ENCODE data around the gene RGMA. TPM values are rescaled to one million over a fixed set of nuclear protein-coding genes. Genes with fewer than 3 reads are reported as not detected.

RGMA gene
- total RNA-seq, 2 donors from 2014 or later: 37.7 to 67.1 TPM

- H3K4me1 ChIP-seq (ENCODE audit: control insufficient read depth, insufficient read depth, low read length): peaks cover 10% of the 10 kb centered on the region
- H3K27me3 ChIP-seq (ENCODE audit: control insufficient read depth, insufficient read depth, low read length, poor library complexity, severe bottlenecking): peaks cover 11% of the 10 kb centered on the region
- H3K36me3 ChIP-seq (ENCODE audit: control insufficient read depth, insufficient read depth, low read length): peaks cover 21% of the 10 kb centered on the region
- TF ChIP-seq CTCF (conservative IDR thresholded peaks at IDR 0.05): peak; percentile 97
- no peaks in the 10 kb centered on the region for H3K9me3 ChIP-seq (ENCODE audit: control insufficient read depth, low read length)
- peaks cover 24% of the 10 kb centered on the region for H3K36me3 Mint-ChIP-seq (ENCODE audit: low read depth)
- H3K27ac ChIP-seq (ENCODE audit: low read depth, low read length): no peak overlapping the region
- 3% methylated on average over 5 to 14 of the region's 14 CpGs for WGBS, 2 experiments (ENCODE audit: insufficient coverage in 1 of 2, insufficient read length in 1 of 2)
- H3K4me3 Mint-ChIP-seq: peak overlapping the region; percentile 74
- no peaks in the 10 kb centered on the region for H3K9me3 Mint-ChIP-seq
- H3K4me1 Mint-ChIP-seq: peaks cover 38% of the 10 kb centered on the region
- peak; percentile 94 for DNase-seq
- peak overlapping the region; percentile 89 for H3K4me3 ChIP-seq (ENCODE audit: low read length)
- peak overlapping the region; percentile 19 for H3K9ac ChIP-seq (ENCODE audit: extremely low read depth, low read length, poor library complexity, severe bottlenecking)
- H3K27ac Mint-ChIP-seq: peak overlapping the region; percentile 59
- H3K27me3 Mint-ChIP-seq (ENCODE audit: insufficient read depth): peaks cover 42% of the 10 kb centered on the region
Measured at GRCh38 chr15:93087825-93088199, 1.2 kb downstream of the RGMA start.

GRCh38 chr15:93086791-93087190, 2.2 kb downstream of the RGMA start:
- Histone ChIP-seq H3K4me1 (ENCODE audit: control insufficient read depth, insufficient read depth, low read length) (peaks cover 10% of the 10 kb centered on the region), H3K9me3 (ENCODE audit: control insufficient read depth, low read length) (no peaks in the 10 kb centered on the region), H3K9ac (ENCODE audit: extremely low read depth, low read length, poor library complexity, severe bottlenecking) (no peak overlapping the region), H3K36me3 (ENCODE audit: control insufficient read depth, insufficient read depth, low read length) (peaks cover 24% of the 10 kb centered on the region), H3K27me3 (ENCODE audit: control insufficient read depth, insufficient read depth, low read length, poor library complexity, severe bottlenecking) (peaks cover 11% of the 10 kb centered on the region), H3K27ac (ENCODE audit: low read depth, low read length) (no peak overlapping the region), H3K4me3 (ENCODE audit: low read length) (peak overlapping the region; percentile 89)
- Mint-ChIP-seq H3K4me3 (peak overlapping the region; percentile 74), H3K4me1 (peaks cover 40% of the 10 kb centered on the region), H3K36me3 (ENCODE audit: low read depth) (peaks cover 27% of the 10 kb centered on the region), H3K27ac (no peak overlapping the region), H3K9me3 (no peaks in the 10 kb centered on the region), H3K27me3 (ENCODE audit: insufficient read depth) (peaks cover 44% of the 10 kb centered on the region)
- DNase-seq: no peak
- WGBS, 2 experiments (ENCODE audit: insufficient coverage in 1 of 2, insufficient read length in 1 of 2): 80% methylated on average over 2 of the region's 2 CpGs; no CpG with 5 or more reads in 1 of the 2 experiments
- TF ChIP-seq CTCF (conservative IDR thresholded peaks at IDR 0.05): no peak

- no peak for TF ChIP-seq CTCF (conservative IDR thresholded peaks at IDR 0.05)
- peaks cover 11% of the 10 kb centered on the region for H3K27me3 ChIP-seq (ENCODE audit: control insufficient read depth, insufficient read depth, low read length, poor library complexity, severe bottlenecking)
- peaks cover 24% of the 10 kb centered on the region for H3K36me3 ChIP-seq (ENCODE audit: control insufficient read depth, insufficient read depth, low read length)
- H3K4me1 ChIP-seq (ENCODE audit: control insufficient read depth, insufficient read depth, low read length): peaks cover 10% of the 10 kb centered on the region
- Mint-ChIP-seq H3K27ac (no peak overlapping the region), H3K9me3 (no peaks in the 10 kb centered on the region), H3K4me1 (peaks cover 32% of the 10 kb centered on the region), H3K27me3 (ENCODE audit: insufficient read depth) (peaks cover 38% of the 10 kb centered on the region), H3K4me3 (no peak overlapping the region), H3K36me3 (ENCODE audit: low read depth) (peaks cover 27% of the 10 kb centered on the region)
- no peak for DNase-seq
- 83% methylated on average over 1 of the region's 1 CpG; no CpG with 5 or more reads in 1 of the 2 experiments for WGBS, 2 experiments (ENCODE audit: insufficient coverage in 1 of 2, insufficient read length in 1 of 2)
- peak overlapping the region; percentile 89 for H3K4me3 ChIP-seq (ENCODE audit: low read length)
- H3K9ac ChIP-seq (ENCODE audit: extremely low read depth, low read length, poor library complexity, severe bottlenecking): no peak overlapping the region
- H3K9me3 ChIP-seq (ENCODE audit: control insufficient read depth, low read length): no peaks in the 10 kb centered on the region
- H3K27ac ChIP-seq (ENCODE audit: low read depth, low read length): no peak overlapping the region
Measured at GRCh38 chr15:93085692-93086091, 3.3 kb downstream of the RGMA start.

Data from endodermal cell (in vitro differentiated cells).